Left renal pelvis (tissue), 4 donors: ENCODE results near the gene SERPINA9. TPM values are rescaled to one million over a fixed set of nuclear protein-coding genes. Genes with fewer than 3 reads are reported as not detected.
"Not testable (repeated sequence)": the region's sequence is repeated elsewhere in the genome, so short reads cannot be mapped to it uniquely, and the experiment has no call there.

Experiments used
- DNase-seq, 4 donors: peaks; one replicate each; pipeline ENCODE4 v3.0.0-alpha.2; 2013; ENCODE audit warnings: low read depth in 4 of 4, low spot score in 3 of 4
- polyA plus RNA-seq, 4 donors: library from polyadenylated mRNA; unstranded; fragments of 120-200 nt; gene quantifications; one replicate each; pipeline ENCODE4 v1.2.1, GENCODE V29; 2013; ENCODE audit not compliant: insufficient read length in 4 of 4

SERPINA9 gene
- polyA plus RNA-seq, 4 donors: not detected

DNA sequence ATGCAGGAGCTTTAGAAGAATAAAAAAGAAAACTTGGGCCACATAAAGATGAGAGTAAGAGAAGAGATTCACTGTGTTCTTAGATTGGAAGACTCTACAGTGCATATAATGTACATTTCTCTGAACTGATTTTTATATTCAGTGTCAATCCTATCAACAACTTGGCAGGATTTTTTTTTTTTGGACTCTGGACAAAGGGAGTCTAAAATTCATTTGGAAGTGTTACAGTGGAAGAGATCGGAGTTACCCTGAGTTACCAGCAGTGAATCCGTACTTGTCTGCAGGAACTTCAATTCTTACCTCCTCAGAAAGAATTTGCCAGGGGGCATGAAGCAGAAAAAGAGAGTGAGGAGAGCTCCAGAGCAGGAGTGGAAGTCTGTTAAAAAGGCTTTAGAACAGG is 47.4 kb downstream of the SERPINA9 start:
- DNase-seq: no peak

DNA sequence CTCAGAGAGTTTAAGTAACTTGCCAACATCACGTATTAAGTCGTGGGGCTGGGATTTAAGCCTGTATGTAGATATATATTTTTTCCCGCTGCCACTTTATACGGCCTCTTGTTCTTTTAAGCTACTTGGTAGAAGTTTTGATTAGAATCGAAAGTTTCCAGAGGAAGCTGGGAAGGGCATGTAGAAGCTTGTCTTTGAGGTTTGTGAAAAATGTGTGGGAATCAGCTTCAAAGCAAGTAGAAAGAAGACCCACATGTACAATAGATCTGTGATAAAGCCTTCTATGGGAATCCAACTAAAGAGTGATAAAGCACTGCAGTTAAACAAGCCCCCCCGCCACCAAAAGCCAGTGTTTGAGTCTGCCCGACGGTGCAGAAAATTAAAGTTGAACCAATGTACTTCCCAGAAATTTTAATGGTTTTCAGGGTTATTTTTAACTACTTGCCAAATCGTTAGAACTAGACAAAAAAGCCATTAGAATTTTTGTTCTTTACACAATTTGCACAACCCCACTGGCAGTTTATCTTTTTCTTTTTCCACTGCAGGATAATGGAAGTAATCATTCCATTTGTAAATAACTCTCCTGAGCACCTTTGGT is 48.9 kb downstream of the SERPINA9 start:
- no peak for DNase-seq

DNA sequence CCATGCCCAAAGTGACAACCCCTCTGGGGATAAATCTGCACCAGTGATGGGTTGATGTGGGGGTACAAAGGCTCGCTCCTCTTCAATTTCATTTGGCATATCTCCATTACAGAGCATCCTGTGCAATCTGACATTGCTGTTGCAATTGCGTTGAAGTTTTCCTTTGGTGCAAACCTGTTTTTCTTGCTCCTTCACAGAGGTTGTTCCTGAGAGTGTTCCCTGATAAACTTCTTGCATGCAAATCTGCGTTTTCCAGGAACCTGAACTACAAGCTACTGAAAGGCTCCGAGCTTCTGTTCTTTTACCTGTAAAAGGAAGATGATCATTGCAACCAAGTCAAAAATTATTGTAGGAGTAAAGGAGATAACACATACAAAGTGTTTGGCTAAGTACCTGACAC is 49.5 kb downstream of the SERPINA9 start:
- no peak for DNase-seq

DNA sequence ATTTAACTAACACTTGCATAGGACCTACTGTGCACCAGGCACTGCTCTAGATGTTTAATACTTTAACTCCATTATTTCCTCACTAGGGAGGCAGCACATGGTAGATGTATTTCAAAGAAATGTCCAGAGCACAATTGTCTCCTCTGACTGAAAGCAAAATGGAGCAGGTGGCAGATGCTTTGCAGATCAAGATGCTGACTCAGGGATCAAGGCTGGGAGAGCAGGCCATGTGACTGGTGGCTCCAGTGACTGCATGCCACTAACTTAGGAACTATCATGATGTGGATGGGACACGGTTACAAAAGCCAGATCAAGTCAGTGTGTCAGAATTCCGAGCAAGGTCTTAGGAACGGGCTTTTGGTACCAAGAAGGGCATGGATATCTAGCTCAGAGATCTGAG is 51.6 kb downstream of the SERPINA9 start:
- DNase-seq: no peak

DNA sequence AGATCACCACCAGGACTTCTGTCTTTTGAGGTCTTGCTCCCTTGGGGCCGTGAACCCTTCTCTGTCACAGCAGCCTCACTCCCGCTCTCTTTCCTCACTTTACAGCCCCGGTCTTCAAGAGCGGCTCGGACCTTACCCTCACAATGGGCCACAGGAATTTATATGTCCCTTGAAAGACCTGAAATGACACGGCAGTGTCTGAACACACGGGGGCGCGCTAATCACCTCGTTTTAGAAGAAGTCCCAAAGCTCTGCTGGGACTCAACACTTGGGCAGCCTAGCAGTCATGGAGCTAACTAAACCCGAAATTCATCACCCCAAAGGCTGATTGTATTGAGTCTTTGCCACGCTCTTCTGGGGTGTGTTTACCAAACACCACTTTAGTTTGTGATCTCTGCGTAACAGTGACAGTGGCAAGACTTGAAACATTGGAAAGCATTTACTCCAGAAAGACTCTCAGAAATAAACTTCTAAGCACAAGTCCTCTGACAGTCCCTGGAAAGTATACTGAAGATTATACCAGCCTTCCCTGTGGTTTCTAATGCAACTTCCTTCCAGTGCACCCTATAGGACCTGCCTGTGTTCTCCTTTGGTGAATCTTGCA is 52.4 kb downstream of the SERPINA9 start:
- DNase-seq: peak; percentile 21 to 48 (median 42)

DNA sequence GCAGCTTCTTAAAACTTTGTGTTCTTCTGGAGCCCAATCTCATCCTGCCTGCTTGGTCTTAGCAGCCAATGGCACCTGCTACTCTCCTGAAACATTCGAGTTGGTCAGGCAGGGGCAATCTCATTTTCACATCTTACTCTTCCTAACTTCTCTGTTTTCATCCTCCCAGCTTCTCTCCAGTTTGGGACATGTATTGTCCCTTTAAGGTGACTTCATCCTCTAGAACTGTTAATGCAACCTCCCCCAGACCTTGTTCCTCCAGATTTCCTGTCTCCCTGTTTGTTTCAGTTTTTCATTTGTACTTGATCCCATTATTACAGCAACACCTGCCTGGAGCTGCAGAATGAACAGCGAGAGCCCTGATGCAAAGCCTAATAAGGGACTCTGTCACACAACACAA is 54.7 kb downstream of the SERPINA9 start:
- DNase-seq: no peak

DNA sequence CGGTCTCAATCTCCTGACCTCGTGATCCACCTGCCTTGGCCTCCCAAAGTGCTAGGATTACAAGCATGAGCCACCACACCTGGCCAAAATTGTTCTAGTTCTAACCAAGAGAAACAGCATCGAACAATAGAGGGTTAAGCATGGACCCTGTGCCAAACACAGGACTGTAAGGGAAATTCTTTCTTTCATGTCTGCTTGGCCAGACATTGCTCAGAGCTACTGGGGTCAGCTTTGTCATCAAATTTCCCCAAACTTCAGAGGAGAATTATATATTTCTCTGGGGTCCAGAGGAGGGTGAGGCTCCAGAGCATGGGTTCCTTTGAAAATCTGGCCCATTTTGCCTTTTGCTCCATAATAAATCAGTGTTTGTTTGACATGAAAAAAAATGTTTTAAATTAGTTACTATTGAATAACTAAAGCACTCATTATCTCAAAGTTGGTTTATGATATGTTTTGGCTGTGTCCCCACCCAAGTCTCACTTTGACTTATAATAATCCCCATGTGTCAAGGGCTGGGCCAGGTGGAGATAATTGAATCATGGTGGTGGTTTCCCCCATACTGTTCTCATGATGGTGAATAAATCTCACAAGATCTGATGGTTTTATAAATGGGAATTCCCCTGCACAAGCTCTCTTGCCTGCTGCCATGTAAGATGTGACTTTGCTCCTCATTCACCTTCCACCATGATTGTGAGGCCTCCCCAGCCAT is 58.3 kb downstream of the SERPINA9 start:
- not testable (repeated sequence) for DNase-seq

Other genes with a start within 250 kb of the SERPINA9 start
- under 1 TPM; 0.19 to 0.29 (median 0.25) TPM for gene SERPINA10, start 182.9 kb downstream of the SERPINA9 start, polyA plus RNA-seq
- 1 to 10 TPM; 1.4 to 7.3 (median 3.9) TPM for gene SERPINA6, start 152.9 kb downstream of the SERPINA9 start, polyA plus RNA-seq
- not detected for gene SERPINA2, start 109.5 kb downstream of the SERPINA9 start, polyA plus RNA-seq
- 100 to 1,000 TPM in 2 of 4 donors, 10 to 100 TPM in 2; 48.2 to 109 (median 93.4) TPM for gene SERPINA1, start 87.6 kb downstream of the SERPINA9 start, polyA plus RNA-seq
- gene SERPINA11, start 23.4 kb downstream of the SERPINA9 start, polyA plus RNA-seq: under 1 TPM in 1 of 4 donors, not detected in 3; 0.74 TPM
- under 1 TPM in 3 of 4 donors, not detected in 1; 0.33 to 0.37 (median 0.36) TPM for gene SERPINA12, start 33.3 kb upstream of the SERPINA9 start, polyA plus RNA-seq
- gene SERPINA4, start 85.2 kb upstream of the SERPINA9 start, polyA plus RNA-seq: 1 to 10 TPM; 1.2 to 1.6 (median 1.4) TPM
- 10 to 100 TPM in 1 of 4 donors, 1 to 10 TPM in 3; 2.9 to 12.8 (median 9.4) TPM for gene SERPINA5, start 105.2 kb upstream of the SERPINA9 start, polyA plus RNA-seq
- 1 to 10 TPM in 1 of 4 donors, under 1 TPM in 3; 0.27 to 3.7 (median 0.55) TPM for gene SERPINA3, start 136.2 kb upstream of the SERPINA9 start, polyA plus RNA-seq